K562 (cell line): ENCODE results near the gene NUP210. TPM values are rescaled to one million over a fixed set of nuclear protein-coding genes. Genes with fewer than 3 reads are reported as not detected.
A peak's percentile ranks its signal among the peaks of the same experiment; 100 is the strongest.

Experiments used
- ATAC-seq: fragments of 200-7000 bp; cut with Tn5 transposase; 3 replicates; pipeline ENCODE4 v1.9.1; 2020; ENCODE audit warnings: moderate library complexity
- BruUV-seq: library from RNA; stranded (reverse); fragments of 400-500 nt; replicated peaks from 2 replicates; lab custom pipeline; 2021; lab: Mats Ljungman, UMichigan
- CTCF ChIA-PET: fragments of 300-600 bp; formaldehyde crosslinking; extraction: SDS; loops from one replicate; lab custom pipeline; 2021; ENCODE audit warnings: low intra/inter-chr PET ratio; lab: Yijun Ruan, JAX
- POLR2A ChIA-PET: fragments of 300-600, 350-650 bp; sonication (Branson Sonifier 250); formaldehyde crosslinking; extraction: SDS; loops from one replicate; lab custom pipeline; 2021; ENCODE audit warnings: antibody characterized with exemption, inconsistent platforms; lab: Yijun Ruan, JAX
- DNase-seq, 4 experiments: peaks; one replicate each; pipeline versions ENCODE4 v3.0.0 to v3.0.0-alpha.2; 2011 to 2018; ENCODE audit warnings: low spot score in 3 of 4, mixed read lengths in 3 of 4; ENCODE audit errors: extremely low read depth in 1 of 4
- FAIRE-seq: peaks from 2 replicates; lab custom pipeline; 2011; peaks lifted over from hg19 to GRCh38; lab: Jason Lieb, UNC
- H2AFZ ChIP-seq: 2 replicates; pipeline ENCODE4 v1.6.0; 2011; ENCODE audit warnings: low read depth, low read length, control low read depth, inconsistent platforms
- H3K27ac ChIP-seq: fragments of 200-600 bp; 3 replicates; pipeline ENCODE4 v1.8.0; 2011; ENCODE audit warnings: low read depth, mild to moderate bottlenecking, control low read depth, inconsistent platforms, low read length, moderate library complexity, mixed read lengths; ENCODE audit errors: extremely low read depth
- H3K27me3 ChIP-seq, 2 experiments: fragments of 300-600 bp in 1 of 2; 2 replicates in 1 of 2; 3 replicates in 1 of 2; pipeline versions ENCODE4 v1.6.0 to v1.8.0; 2011; ENCODE audit warnings: inconsistent platforms in 2 of 2, low read length in 2 of 2, mild to moderate bottlenecking in 1 of 2, mixed read lengths in 1 of 2, moderate library complexity in 1 of 2; ENCODE audit not compliant: control insufficient read depth in 2 of 2, insufficient read depth in 2 of 2
- H3K36me3 ChIP-seq: fragments of 300-600 bp; 3 replicates; pipeline ENCODE4 v1.8.0; 2011; ENCODE audit warnings: mild to moderate bottlenecking, low read length, inconsistent platforms; ENCODE audit not compliant: control insufficient read depth, insufficient read depth
- H3K4me1 ChIP-seq, 2 experiments: fragments of 200-600 bp in 1 of 2; replicated peaks in 1 of 2; 2 replicates in 1 of 2; 3 replicates in 1 of 2; pipeline versions ENCODE4 v1.5.1 to v1.8.0; 2011; ENCODE audit warnings: inconsistent platforms in 2 of 2, low read length in 2 of 2, mild to moderate bottlenecking in 1 of 2, mixed read lengths in 1 of 2, moderate library complexity in 1 of 2; ENCODE audit not compliant: control insufficient read depth in 2 of 2, insufficient read depth in 2 of 2
- H3K4me2 ChIP-seq: 2 replicates; pipeline ENCODE4 v1.6.1; 2011; ENCODE audit warnings: low read length, control low read depth, inconsistent platforms, mixed read lengths; ENCODE audit not compliant: insufficient read depth
- H3K4me3 ChIP-seq: fragments of 200-600 bp; sonication (generic), shearing (Covaris generic); 2 replicates; pipeline ENCODE4 v1.5.1; 2016; ENCODE audit warnings: control low read depth, inconsistent platforms
- H3K79me2 ChIP-seq: fragments of 200-600 bp; 3 replicates; pipeline ENCODE4 v1.8.0; 2011; ENCODE audit warnings: low read length, inconsistent platforms; ENCODE audit not compliant: control insufficient read depth, insufficient read depth
- H3K9ac ChIP-seq, 2 experiments: 2 replicates each; pipeline versions ENCODE4 v1.6.0 to v1.6.1; 2011; ENCODE audit warnings: low read depth in 2 of 2, low read length in 2 of 2, control low read depth in 1 of 2, inconsistent platforms in 1 of 2, mild to moderate bottlenecking in 1 of 2, mixed read lengths in 1 of 2; ENCODE audit not compliant: insufficient read depth in 1 of 2
- H3K9me1 ChIP-seq: one replicate; pipeline ENCODE4 v1.6.0; 2011; ENCODE audit warnings: inconsistent platforms, mild to moderate bottlenecking, low read length, moderate library complexity; ENCODE audit not compliant: control insufficient read depth, insufficient read depth
- H3K9me3 ChIP-seq: replicated peaks from 2 replicates; pipeline ENCODE4 v1.5.1; 2011; ENCODE audit warnings: low read depth, low read length, inconsistent platforms; ENCODE audit not compliant: control insufficient read depth, insufficient read depth
- H4K20me1 ChIP-seq: replicated peaks from 2 replicates; pipeline ENCODE4 v1.6.1; 2011; ENCODE audit warnings: low read length, inconsistent platforms, mixed read lengths; ENCODE audit not compliant: control insufficient read depth, insufficient read depth
- DACH1 ChIP-seq: fragments of 450-650 bp; IDR thresholded peaks from 2 replicates; pipeline ENCODE4 v1.6.1; 2018; ENCODE audit not compliant: partially characterized antibody
- EWSR1 ChIP-seq: fragments of 450-650 bp; IDR thresholded peaks from 2 replicates; pipeline ENCODE4 v1.6.1; 2018; ENCODE audit warnings: borderline replicate concordance, mild to moderate bottlenecking, low read depth, moderate library complexity; ENCODE audit not compliant: partially characterized antibody
- HNRNPH1 ChIP-seq: fragments of 200-400 bp; formaldehyde crosslinking; optimal IDR thresholded peaks from 2 replicates; pipeline ENCODE3; 2017; ENCODE audit warnings: low read depth, mild to moderate bottlenecking, low read length, moderate library complexity
- KDM4B ChIP-seq, 2 experiments: fragments of 450-650 bp in 1 of 2; sonication (generic) in 1 of 2; IDR thresholded peaks; 2 replicates each; pipeline ENCODE4 v1.6.1; 2016 to 2017; ENCODE audit warnings: borderline replicate concordance in 2 of 2, antibody characterized with exemption in 1 of 2, low read depth in 1 of 2, mild to moderate bottlenecking in 1 of 2
- L3MBTL2 ChIP-seq: fragments of 450-650 bp; IDR thresholded peaks from 2 replicates; pipeline ENCODE4 v1.6.1; 2016; ENCODE audit warnings: mild to moderate bottlenecking, moderate library complexity
- MYBL2 ChIP-seq, 2 experiments: fragments of 450-650 bp in 1 of 2; sonication (generic) in 1 of 2; formaldehyde crosslinking in 1 of 2; IDR thresholded peaks; 2 replicates each; pipeline versions ENCODE4 v1.6.1 to v1.8.1; 2017 to 2022; ENCODE audit warnings: borderline replicate concordance in 1 of 2, inconsistent platforms in 1 of 2, low read depth in 1 of 2, mild to moderate bottlenecking in 1 of 2, missing genetic modification reagents in 1 of 2, moderate library complexity in 1 of 2
- PHF21A ChIP-seq: fragments of 450-650 bp; IDR thresholded peaks from 2 replicates; pipeline ENCODE4 v1.6.1; 2017; ENCODE audit warnings: low read depth, borderline replicate concordance
- POU5F1 ChIP-seq: fragments of 150-350 bp; IDR thresholded peaks from 2 replicates; pipeline ENCODE4 v1.6.1; 2014; ENCODE audit warnings: borderline replicate concordance, low read length, low read depth, mild to moderate bottlenecking; ENCODE audit not compliant: partially characterized antibody
- SMARCC2 ChIP-seq: fragments of 450-650 bp; IDR thresholded peaks from 2 replicates; pipeline ENCODE4 v1.6.1; 2017; ENCODE audit warnings: antibody characterized with exemption, moderate library complexity, mild to moderate bottlenecking, low read depth
- SNIP1 ChIP-seq: fragments of 450-650 bp; IDR thresholded peaks from 2 replicates; pipeline ENCODE4 v1.7.1; 2017; ENCODE audit warnings: low read depth, mild to moderate bottlenecking
- SRSF3 ChIP-seq: fragments of 200-400 bp; formaldehyde crosslinking; IDR thresholded peaks from 2 replicates; pipeline ENCODE4 v1.6.1; 2016; ENCODE audit warnings: mild to moderate bottlenecking, low read length, moderate library complexity; ENCODE audit not compliant: insufficient read depth
- ZNF274 ChIP-seq: IDR thresholded peaks from 2 replicates; pipeline ENCODE4 v1.6.1; 2011; ENCODE audit warnings: low read depth, mild to moderate bottlenecking, low read length, moderate library complexity, borderline replicate concordance
- WGBS: fragments of 100-300 bp; shearing (Covaris generic); methylation state at CpG from one replicate; pipeline ENCODE4 v1.1.6; 2016; ENCODE audit warnings: low coverage, mixed read lengths; ENCODE audit not compliant: insufficient coverage; ENCODE audit errors: missing lambda C conversion rate; 5-methylcytosine and 5-hydroxymethylcytosine counted together
- in situ Hi-C: fragments of 300-500 bp; cut with MboI; formaldehyde crosslinking; loops from 4 replicates; pipeline ENCODE4 v1.15.0; 2018; ENCODE audit warnings: inconsistent platforms, mixed read lengths
- intact Hi-C: fragments of 100-400 bp; cut with micrococcal nuclease; formaldehyde crosslinking; loops from 2 replicates; pipeline ENCODE4 v1.14.2; 2022
- polyA plus RNA-seq, 8 experiments: library from polyadenylated mRNA; depleted of rRNA in 4 of 8; stranded (reverse) in 5 of 8; unstranded in 3 of 8; fragments of >200 nt; fragmentation: Nextera tagmentation in 2 of 8; fragmentation: Illumina TruSeq in 1 of 8; extraction: Ambion mirVana in 2 of 8; extraction: Trizol in 1 of 8; gene quantifications; 2 replicates each; pipeline versions ENCODE4 v1.2.1 to v1.2.3, GENCODE V29; 2011 to 2014; ENCODE audit warnings: inconsistent platforms in 1 of 8, missing spikeins in 1 of 8
- total RNA-seq, 7 experiments: library from RNA; depleted of rRNA in 6 of 7; stranded (reverse); fragments of >200 nt in 6 of 7; fragmentation: Illumina TruSeq in 2 of 7; extraction: Trizol in 2 of 7; gene quantifications; 2 replicates each; pipeline versions ENCODE4 v1.2.1 to v1.2.3, GENCODE V29; 2011 to 2021; ENCODE audit warnings: low replicate concordance in 1 of 7
- TF ChIP-seq, protein P1 (sequence below): fragments of 450-650 bp; formaldehyde crosslinking; IDR thresholded peaks from 2 replicates; pipeline ENCODE4 v1.4.0; 2020; ENCODE audit warnings: mild to moderate bottlenecking, moderate library complexity
- TF ChIP-seq, protein P2 (sequence below): sonication (generic); formaldehyde crosslinking; IDR thresholded peaks from 2 replicates; pipeline ENCODE4 v1.4.0; 2020; ENCODE audit warnings: mild to moderate bottlenecking, missing genetic modification reagents
- TF ChIP-seq, protein P3 (sequence below): fragments of 250-450 bp; sonication (Bioruptor Pico); IDR thresholded peaks from 2 replicates; pipeline ENCODE4 v1.6.1; 2021; ENCODE audit warnings: mild to moderate bottlenecking
- TF ChIP-seq, protein P4 (sequence below): fragments of 450-650 bp; IDR thresholded peaks from 2 replicates; pipeline ENCODE4 v1.6.1; 2014; ENCODE audit warnings: low read depth, mild to moderate bottlenecking, moderate library complexity, borderline replicate concordance

The NUP210 gene
- total and polyA plus RNA-seq, 9 of the 15 experiments (the other 6 are each of a cell fraction or from before 2014, with no cell fraction given): 1.2 to 138 (median 44.0) TPM

GRCh38 chr3:13451301-13451673 lies 31.2 kb upstream of the NUP210 start:
- Histone ChIP-seq H3K9me1 (no peaks in the 10 kb centered on the region), H3K9ac (peak overlapping the region; percentile 68 to 90), H3K4me1 (peaks cover 16 to 24% of the 10 kb centered on the region in 2 experiments; a peak in 4 of 5 replicates), H3K36me3 (no peaks in the 10 kb centered on the region), H2AFZ (peak overlapping the region; percentile 99), H3K4me3 (peak overlapping the region; percentile 43), H4K20me1 (no peaks in the 10 kb centered on the region), H3K27ac (peak overlapping the region; percentile 70), H3K9me3 (no peaks in the 10 kb centered on the region), H3K27me3 (no peaks in the 10 kb centered on the region), H3K79me2 (no peaks in the 10 kb centered on the region), H3K4me2 (peak overlapping the region; percentile 98)
- CTCF ChIA-PET: interaction anchor here (0.9 to 1.1 kb wide), 2 partner anchors 60 to 199 kb away, joined by 3 to 4 read pairs; no protein-coding TSS in a partner anchor
- TSS peak; percentile 83 for BruUV-seq
- intact Hi-C loops: loop anchor here (1.0 to 5.0 kb wide), 2 partner anchors 30 to 99 kb away; no protein-coding TSS in a partner anchor
- FAIRE-seq (no peak), ATAC-seq (peak; percentile 50), DNase-seq (peak in 1 of 4 experiments; percentile 24)
- POLR2A ChIA-PET: interaction anchor here (0.6 to 1.8 kb wide), 11 partner anchors 11 to 197 kb away, joined by 3 to 10 read pairs (median 4); no protein-coding TSS in a partner anchor
- in situ Hi-C loops: no loop called here
- 1% methylated on average over 7 of the region's 7 CpGs for WGBS
- TF ChIP-seq POU5F1: no peak
- peak; percentile 55; the same call in 1 of the 2 replicates for TF ChIP-seq PHF21A
- no peak for TF ChIP-seq EWSR1
- TF ChIP-seq L3MBTL2: peak; percentile 47
- TF ChIP-seq DACH1: peak; percentile 77
- no peak for TF ChIP-seq SRSF3
- no peak for TF ChIP-seq ZNF274
- no peak for TF ChIP-seq SNIP1
- TF ChIP-seq SMARCC2: peak; percentile 43; the same call in 1 of the 2 replicates
- TF ChIP-seq, protein P1, sequence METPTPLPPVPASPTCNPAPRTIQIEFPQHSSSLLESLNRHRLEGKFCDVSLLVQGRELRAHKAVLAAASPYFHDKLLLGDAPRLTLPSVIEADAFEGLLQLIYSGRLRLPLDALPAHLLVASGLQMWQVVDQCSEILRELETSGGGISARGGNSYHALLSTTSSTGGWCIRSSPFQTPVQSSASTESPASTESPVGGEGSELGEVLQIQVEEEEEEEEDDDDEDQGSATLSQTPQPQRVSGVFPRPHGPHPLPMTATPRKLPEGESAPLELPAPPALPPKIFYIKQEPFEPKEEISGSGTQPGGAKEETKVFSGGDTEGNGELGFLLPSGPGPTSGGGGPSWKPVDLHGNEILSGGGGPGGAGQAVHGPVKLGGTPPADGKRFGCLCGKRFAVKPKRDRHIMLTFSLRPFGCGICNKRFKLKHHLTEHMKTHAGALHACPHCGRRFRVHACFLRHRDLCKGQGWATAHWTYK (CRISPR knock-in tag): no peak
- TF ChIP-seq MYBL2 (IDR thresholded peaks at IDR 0.05; ENCODE audit: low read depth): 0 out of 2 replicates have a peak, but pooled peaks have one; percentile 19
- no peak for TF ChIP-seq MYBL2 (CRISPR knock-in tag; IDR thresholded peaks at IDR 0.05; ENCODE audit: borderline replicate concordance)
- TF ChIP-seq KDM4B (IDR thresholded peaks at IDR 0.05; ENCODE audit: borderline replicate concordance in 2 of 2, low read depth in 1 of 2): no peak; a peak in 1 of 4 replicates
- TF ChIP-seq, protein P2, sequence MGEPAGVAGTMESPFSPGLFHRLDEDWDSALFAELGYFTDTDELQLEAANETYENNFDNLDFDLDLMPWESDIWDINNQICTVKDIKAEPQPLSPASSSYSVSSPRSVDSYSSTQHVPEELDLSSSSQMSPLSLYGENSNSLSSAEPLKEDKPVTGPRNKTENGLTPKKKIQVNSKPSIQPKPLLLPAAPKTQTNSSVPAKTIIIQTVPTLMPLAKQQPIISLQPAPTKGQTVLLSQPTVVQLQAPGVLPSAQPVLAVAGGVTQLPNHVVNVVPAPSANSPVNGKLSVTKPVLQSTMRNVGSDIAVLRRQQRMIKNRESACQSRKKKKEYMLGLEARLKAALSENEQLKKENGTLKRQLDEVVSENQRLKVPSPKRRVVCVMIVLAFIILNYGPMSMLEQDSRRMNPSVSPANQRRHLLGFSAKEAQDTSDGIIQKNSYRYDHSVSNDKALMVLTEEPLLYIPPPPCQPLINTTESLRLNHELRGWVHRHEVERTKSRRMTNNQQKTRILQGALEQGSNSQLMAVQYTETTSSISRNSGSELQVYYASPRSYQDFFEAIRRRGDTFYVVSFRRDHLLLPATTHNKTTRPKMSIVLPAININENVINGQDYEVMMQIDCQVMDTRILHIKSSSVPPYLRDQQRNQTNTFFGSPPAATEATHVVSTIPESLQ: no peak
- TF ChIP-seq, protein P3, sequence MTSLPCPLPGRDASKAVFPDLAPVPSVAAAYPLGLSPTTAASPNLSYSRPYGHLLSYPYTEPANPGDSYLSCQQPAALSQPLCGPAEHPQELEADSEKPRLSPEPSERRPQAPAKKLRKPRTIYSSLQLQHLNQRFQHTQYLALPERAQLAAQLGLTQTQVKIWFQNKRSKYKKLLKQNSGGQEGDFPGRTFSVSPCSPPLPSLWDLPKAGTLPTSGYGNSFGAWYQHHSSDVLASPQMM (CRISPR knock-in tag): no peak
- TF ChIP-seq, protein P4, sequence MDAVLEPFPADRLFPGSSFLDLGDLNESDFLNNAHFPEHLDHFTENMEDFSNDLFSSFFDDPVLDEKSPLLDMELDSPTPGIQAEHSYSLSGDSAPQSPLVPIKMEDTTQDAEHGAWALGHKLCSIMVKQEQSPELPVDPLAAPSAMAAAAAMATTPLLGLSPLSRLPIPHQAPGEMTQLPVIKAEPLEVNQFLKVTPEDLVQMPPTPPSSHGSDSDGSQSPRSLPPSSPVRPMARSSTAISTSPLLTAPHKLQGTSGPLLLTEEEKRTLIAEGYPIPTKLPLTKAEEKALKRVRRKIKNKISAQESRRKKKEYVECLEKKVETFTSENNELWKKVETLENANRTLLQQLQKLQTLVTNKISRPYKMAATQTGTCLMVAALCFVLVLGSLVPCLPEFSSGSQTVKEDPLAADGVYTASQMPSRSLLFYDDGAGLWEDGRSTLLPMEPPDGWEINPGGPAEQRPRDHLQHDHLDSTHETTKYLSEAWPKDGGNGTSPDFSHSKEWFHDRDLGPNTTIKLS: 0 out of 2 replicates have a peak, but pooled peaks have one; percentile 15
- TF ChIP-seq HNRNPH1: no peak
